ENCODE results near the gene SUN5.

GRCh38 chr20:32984196-32984595 is 20.0 kb downstream of the SUN5 start:
- TF ChIP-seq CTCF (IDR thresholded peaks at IDR 0.05 in 4 of 5, conservative IDR thresholded peaks at IDR 0.05 in 1 of 5), result no peak
- no peak for TF ChIP-seq POLR2A (IDR thresholded peaks at IDR 0.05)
